ENCODE data around the gene SLC43A2. TPM values are rescaled to one million over a fixed set of nuclear protein-coding genes. Genes with fewer than 3 reads are reported as not detected.

Gene SLC43A2
- total RNA-seq, 1 experiment from 2014 or later: 12.6 TPM

DNA sequence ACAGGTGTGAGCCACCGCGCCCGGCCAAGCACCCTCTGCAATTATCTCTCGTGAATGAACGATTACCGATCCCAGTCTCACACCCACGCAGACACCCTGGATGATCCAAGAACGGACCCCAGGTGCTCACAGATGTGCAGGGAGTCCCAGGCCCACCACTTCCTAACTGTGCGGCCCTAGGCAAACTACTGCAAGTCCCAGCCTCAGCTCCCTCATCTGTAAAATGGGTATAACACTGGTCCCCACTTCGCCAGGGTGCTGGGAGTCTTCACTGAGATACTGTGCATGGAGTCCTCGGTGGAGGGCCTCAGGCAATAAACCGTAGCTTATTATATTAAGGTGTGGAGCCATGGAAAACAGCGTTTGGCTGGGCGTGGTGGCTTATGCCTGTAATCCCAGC lies 44.5 kb downstream of the SLC43A2 start:
- POLR2A ChIA-PET: no interaction called here
- H3K9me3 ChIP-seq (ENCODE audit: control insufficient read depth in 1 of 2, insufficient read depth in 1 of 2, low read depth in 1 of 2, low read length in 2 of 2): no peaks in the 10 kb centered on the region
- H2AFZ ChIP-seq (ENCODE audit: low read depth, low read length, poor library complexity, severe bottlenecking): no peak overlapping the region
- H3K9ac ChIP-seq (ENCODE audit: low read length): no peak overlapping the region
- H3K4me1 ChIP-seq (ENCODE audit: control insufficient read depth in 1 of 2, insufficient read depth in 2 of 2, low read length in 2 of 2): peaks cover 24 to 25% of the 10 kb centered on the region in 2 experiments
- TF ChIP-seq CEBPB (IDR thresholded peaks at IDR 0.05; ENCODE audit: low read depth): no peak
- no peak for TF ChIP-seq TCF7L2 (IDR thresholded peaks at IDR 0.05; ENCODE audit: borderline replicate concordance, extremely low read depth, insufficient read depth, insufficient read length)
- TF ChIP-seq ZFX (IDR thresholded peaks at IDR 0.05): no peak
- TF ChIP-seq, protein P1, sequence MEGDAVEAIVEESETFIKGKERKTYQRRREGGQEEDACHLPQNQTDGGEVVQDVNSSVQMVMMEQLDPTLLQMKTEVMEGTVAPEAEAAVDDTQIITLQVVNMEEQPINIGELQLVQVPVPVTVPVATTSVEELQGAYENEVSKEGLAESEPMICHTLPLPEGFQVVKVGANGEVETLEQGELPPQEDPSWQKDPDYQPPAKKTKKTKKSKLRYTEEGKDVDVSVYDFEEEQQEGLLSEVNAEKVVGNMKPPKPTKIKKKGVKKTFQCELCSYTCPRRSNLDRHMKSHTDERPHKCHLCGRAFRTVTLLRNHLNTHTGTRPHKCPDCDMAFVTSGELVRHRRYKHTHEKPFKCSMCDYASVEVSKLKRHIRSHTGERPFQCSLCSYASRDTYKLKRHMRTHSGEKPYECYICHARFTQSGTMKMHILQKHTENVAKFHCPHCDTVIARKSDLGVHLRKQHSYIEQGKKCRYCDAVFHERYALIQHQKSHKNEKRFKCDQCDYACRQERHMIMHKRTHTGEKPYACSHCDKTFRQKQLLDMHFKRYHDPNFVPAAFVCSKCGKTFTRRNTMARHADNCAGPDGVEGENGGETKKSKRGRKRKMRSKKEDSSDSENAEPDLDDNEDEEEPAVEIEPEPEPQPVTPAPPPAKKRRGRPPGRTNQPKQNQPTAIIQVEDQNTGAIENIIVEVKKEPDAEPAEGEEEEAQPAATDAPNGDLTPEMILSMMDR (IDR thresholded peaks at IDR 0.05 in 2 of 3, conservative IDR thresholded peaks at IDR 0.05 in 1 of 3; ENCODE audit: borderline replicate concordance in 1 of 3, insufficient read depth in 1 of 3, low read depth in 2 of 3, low read length in 2 of 3): no peak
- no peak for TF ChIP-seq SP1 (IDR thresholded peaks at IDR 0.05; ENCODE audit: low read depth)
- TF ChIP-seq SIN3A (IDR thresholded peaks at IDR 0.05; ENCODE audit: low read depth): no peak
- TF ChIP-seq POLR2A (IDR thresholded peaks at IDR 0.05; ENCODE audit: borderline replicate concordance, extremely low read depth, insufficient read depth, insufficient read length): no peak
- no peak for TF ChIP-seq EZH2phosphoT487 (IDR thresholded peaks at IDR 0.05; ENCODE audit: borderline replicate concordance)
- TF ChIP-seq CBX3 (IDR thresholded peaks at IDR 0.05; ENCODE audit: low read depth): no peak
- no peak for TF ChIP-seq FOSL1 (IDR thresholded peaks at IDR 0.05; ENCODE audit: low read depth)
- no peak for TF ChIP-seq POLR2AphosphoS5 (IDR thresholded peaks at IDR 0.05; ENCODE audit: low read depth, low read length)
- no peak for TF ChIP-seq SRF (IDR thresholded peaks at IDR 0.05; ENCODE audit: low read depth)
- TF ChIP-seq, protein P2, sequence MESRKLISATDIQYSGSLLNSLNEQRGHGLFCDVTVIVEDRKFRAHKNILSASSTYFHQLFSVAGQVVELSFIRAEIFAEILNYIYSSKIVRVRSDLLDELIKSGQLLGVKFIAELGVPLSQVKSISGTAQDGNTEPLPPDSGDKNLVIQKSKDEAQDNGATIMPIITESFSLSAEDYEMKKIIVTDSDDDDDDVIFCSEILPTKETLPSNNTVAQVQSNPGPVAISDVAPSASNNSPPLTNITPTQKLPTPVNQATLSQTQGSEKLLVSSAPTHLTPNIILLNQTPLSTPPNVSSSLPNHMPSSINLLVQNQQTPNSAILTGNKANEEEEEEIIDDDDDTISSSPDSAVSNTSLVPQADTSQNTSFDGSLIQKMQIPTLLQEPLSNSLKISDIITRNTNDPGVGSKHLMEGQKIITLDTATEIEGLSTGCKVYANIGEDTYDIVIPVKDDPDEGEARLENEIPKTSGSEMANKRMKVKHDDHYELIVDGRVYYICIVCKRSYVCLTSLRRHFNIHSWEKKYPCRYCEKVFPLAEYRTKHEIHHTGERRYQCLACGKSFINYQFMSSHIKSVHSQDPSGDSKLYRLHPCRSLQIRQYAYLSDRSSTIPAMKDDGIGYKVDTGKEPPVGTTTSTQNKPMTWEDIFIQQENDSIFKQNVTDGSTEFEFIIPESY (IDR thresholded peaks at IDR 0.05; ENCODE audit: extremely low read depth, insufficient replicate concordance, low read length): no peak
- TF ChIP-seq YY1 (IDR thresholded peaks at IDR 0.05; ENCODE audit: extremely low read depth, insufficient replicate concordance, low read depth, low read length): no peak
- TF ChIP-seq ZNF274 (IDR thresholded peaks at IDR 0.05; ENCODE audit: low read depth, low read length): no peak
- TF ChIP-seq, protein P3, sequence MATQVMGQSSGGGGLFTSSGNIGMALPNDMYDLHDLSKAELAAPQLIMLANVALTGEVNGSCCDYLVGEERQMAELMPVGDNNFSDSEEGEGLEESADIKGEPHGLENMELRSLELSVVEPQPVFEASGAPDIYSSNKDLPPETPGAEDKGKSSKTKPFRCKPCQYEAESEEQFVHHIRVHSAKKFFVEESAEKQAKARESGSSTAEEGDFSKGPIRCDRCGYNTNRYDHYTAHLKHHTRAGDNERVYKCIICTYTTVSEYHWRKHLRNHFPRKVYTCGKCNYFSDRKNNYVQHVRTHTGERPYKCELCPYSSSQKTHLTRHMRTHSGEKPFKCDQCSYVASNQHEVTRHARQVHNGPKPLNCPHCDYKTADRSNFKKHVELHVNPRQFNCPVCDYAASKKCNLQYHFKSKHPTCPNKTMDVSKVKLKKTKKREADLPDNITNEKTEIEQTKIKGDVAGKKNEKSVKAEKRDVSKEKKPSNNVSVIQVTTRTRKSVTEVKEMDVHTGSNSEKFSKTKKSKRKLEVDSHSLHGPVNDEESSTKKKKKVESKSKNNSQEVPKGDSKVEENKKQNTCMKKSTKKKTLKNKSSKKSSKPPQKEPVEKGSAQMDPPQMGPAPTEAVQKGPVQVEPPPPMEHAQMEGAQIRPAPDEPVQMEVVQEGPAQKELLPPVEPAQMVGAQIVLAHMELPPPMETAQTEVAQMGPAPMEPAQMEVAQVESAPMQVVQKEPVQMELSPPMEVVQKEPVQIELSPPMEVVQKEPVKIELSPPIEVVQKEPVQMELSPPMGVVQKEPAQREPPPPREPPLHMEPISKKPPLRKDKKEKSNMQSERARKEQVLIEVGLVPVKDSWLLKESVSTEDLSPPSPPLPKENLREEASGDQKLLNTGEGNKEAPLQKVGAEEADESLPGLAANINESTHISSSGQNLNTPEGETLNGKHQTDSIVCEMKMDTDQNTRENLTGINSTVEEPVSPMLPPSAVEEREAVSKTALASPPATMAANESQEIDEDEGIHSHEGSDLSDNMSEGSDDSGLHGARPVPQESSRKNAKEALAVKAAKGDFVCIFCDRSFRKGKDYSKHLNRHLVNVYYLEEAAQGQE (IDR thresholded peaks at IDR 0.05; ENCODE audit: low read depth): no peak
- TF ChIP-seq, protein P4, sequence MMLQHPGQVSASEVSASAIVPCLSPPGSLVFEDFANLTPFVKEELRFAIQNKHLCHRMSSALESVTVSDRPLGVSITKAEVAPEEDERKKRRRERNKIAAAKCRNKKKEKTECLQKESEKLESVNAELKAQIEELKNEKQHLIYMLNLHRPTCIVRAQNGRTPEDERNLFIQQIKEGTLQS (IDR thresholded peaks at IDR 0.05): no peak
- H3K36me3 ChIP-seq (ENCODE audit: control insufficient read depth in 1 of 2, insufficient read depth in 2 of 2, low read length in 2 of 2): no peaks in the 10 kb centered on the region
- CTCF ChIA-PET: no interaction called here
- no peak overlapping the region for H3K4me3 ChIP-seq (replicated peaks in 1 of 2; ENCODE audit: low read depth in 1 of 2, low read length in 2 of 2)
- RAD21 ChIA-PET (ENCODE audit: low non-redundant PET in 1 of 2, low total read pairs in 2 of 2, uncharacterized antibody in 2 of 2, unreplicated experiment in 2 of 2): no interaction called here
- H3K27ac ChIP-seq (ENCODE audit: low read depth, low read length): no peak overlapping the region
- intact Hi-C loops (cut with micrococcal nuclease): no loop called here
- H4K20me1 ChIP-seq (ENCODE audit: insufficient read depth): no peaks in the 10 kb centered on the region
- H3K79me2 ChIP-seq (ENCODE audit: insufficient read depth, low read length): no peaks in the 10 kb centered on the region
- no peak for DNase-seq (ENCODE audit: low read depth, low spot score)
- no TSS peak for BruUV-seq (replicated peaks)
- H3K4me2 ChIP-seq (ENCODE audit: low read length): no peak overlapping the region
- H3K27me3 ChIP-seq (ENCODE audit: insufficient read depth, low read length): no peaks in the 10 kb centered on the region
- ATAC-seq: no peak
- no peaks in the 10 kb centered on the region for H3K9me2 ChIP-seq (ENCODE audit: insufficient read depth)
